ENCODE data around the gene PLEKHO2. TPM values are rescaled to one million over a fixed set of nuclear protein-coding genes. Genes with fewer than 3 reads are reported as not detected.

Gene PLEKHO2
- total and polyA plus RNA-seq, 2 of the 8 experiments (the other 6 are each of a cell fraction or from before 2014, with no cell fraction given): 16.9 to 20.1 TPM

DNA sequence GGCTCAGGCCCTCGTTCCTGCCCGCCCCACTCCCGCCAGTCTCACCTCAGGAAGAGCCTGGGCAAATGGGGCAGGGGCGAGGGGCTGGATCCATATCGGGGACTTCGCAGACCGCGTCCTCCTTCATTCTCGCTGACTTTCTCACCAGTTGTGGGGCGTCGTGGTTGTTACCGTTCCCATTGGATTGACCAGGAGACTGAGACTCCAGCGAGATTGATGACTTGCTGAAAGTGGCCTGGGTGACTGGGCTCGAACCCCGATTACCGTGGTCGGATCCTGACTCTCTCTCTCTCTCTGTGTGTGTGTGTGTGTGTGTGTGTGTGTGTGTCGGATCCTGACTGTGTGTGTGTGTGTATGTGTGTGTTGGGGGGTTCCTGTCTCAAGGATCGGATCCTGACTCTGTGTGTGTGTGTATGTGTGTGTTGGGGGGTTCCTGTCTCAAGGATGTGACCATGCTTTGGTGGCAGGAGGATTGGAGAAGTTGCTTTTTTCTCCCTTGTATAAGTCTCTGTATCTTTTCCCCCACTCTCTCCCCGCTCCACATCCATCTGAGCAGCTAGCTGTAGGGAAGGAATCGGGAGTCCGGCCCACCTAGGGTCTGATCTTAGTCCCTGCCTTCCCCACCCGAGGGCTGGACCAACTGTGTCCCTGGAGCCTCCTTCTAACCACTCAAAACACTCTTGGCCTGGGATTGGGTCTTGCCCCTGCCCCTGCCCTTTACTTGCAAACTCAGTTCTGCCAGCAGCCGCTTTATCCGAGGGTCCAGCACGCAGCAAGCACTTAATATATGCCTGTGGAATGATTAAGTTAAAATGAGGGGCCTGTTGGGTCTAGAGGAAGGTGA lies 603 bp downstream of the PLEKHO2 start:
- Histone ChIP-seq H3K4ac (replicated peaks; ENCODE audit: insufficient read length, low read depth, low read length) (peak overlapping the region; percentile 61), H2AFZ (ENCODE audit: low read length) (no peak overlapping the region), H2BK5ac (ENCODE audit: low read depth, low read length) (peak overlapping the region; percentile 28; the same call in 1 of the 2 replicates), H4K20me1 (replicated peaks in 1 of 2; ENCODE audit: control insufficient read depth in 1 of 2, insufficient read depth in 2 of 2, low read length in 2 of 2) (peaks cover 10 to 28% of the 10 kb centered on the region in 2 experiments), H3K79me1 (ENCODE audit: low read depth, low read length) (peaks cover 25% of the 10 kb centered on the region), H2BK20ac (ENCODE audit: low read length) (no peak overlapping the region), H2AK5ac (ENCODE audit: low read depth, low read length) (0 out of 2 replicates have a peak overlapping the region, but pooled peaks have one; percentile 46), H3K56ac (replicated peaks; ENCODE audit: insufficient read length, low read depth, low read length) (peak overlapping the region; percentile 74), H3K14ac (ENCODE audit: insufficient read length) (no peak overlapping the region), H2BK120ac (replicated peaks; ENCODE audit: low read depth, low read length) (no peak overlapping the region), H3K9ac (replicated peaks in 1 of 4; ENCODE audit: extremely low read depth in 1 of 4, low read depth in 3 of 4, low read length in 3 of 4) (peak overlapping the region; percentile 48 to 82 (median 72)), H4K5ac (ENCODE audit: insufficient read length, low read depth, low read length) (no peak overlapping the region), H3K79me2 (ENCODE audit: control insufficient read depth in 1 of 2, insufficient read depth in 2 of 2, low read length in 2 of 2) (peaks cover 4 to 52% of the 10 kb centered on the region in 2 experiments), H3K23me2 (ENCODE audit: low read depth, low read length) (peaks cover 15% of the 10 kb centered on the region), H3K27me3 (replicated peaks in 1 of 4; ENCODE audit: control insufficient read depth in 3 of 4, extremely low read depth in 1 of 4, insufficient read depth in 3 of 4, low read length in 3 of 4) (no peaks in the 10 kb centered on the region), H2BK12ac (ENCODE audit: low read depth, low read length) (no peak overlapping the region), H3K4me1 (replicated peaks in 1 of 4; ENCODE audit: control insufficient read depth in 3 of 4, insufficient read depth in 4 of 4, low read length in 3 of 4) (peaks cover 16 to 30% (median 19%) of the 10 kb centered on the region in 4 experiments), H3K4me2 (ENCODE audit: insufficient read depth in 1 of 2, low read depth in 2 of 2, low read length in 2 of 2) (peak overlapping the region; percentile 97 to 98), H3K18ac (ENCODE audit: extremely low read depth, low read length) (peak overlapping the region; percentile 85), H3K23ac (ENCODE audit: insufficient read length) (no peak overlapping the region), H4K91ac (replicated peaks; ENCODE audit: insufficient read length, low read length) (no peak overlapping the region), H3K27ac (ENCODE audit: low read depth, low read length) (peak overlapping the region; percentile 53; the same call in 1 of the 2 replicates), H3K9me3 (ENCODE audit: insufficient read depth in 2 of 2, low read depth in 1 of 2, low read length in 1 of 2) (no peaks in the 10 kb centered on the region), H2BK15ac (ENCODE audit: low read length) (no peak overlapping the region; the same call in 1 of the 2 replicates), H4K8ac (ENCODE audit: extremely low read depth, insufficient read depth, low read length) (peak overlapping the region; percentile 51; the same call in 1 of the 2 replicates), H3K4me3 (ENCODE audit: extremely low read depth in 1 of 4, insufficient read depth in 2 of 4, low read depth in 3 of 4, low read length in 4 of 4) (peak overlapping the region; percentile 90 to 99 (median 92)), H3K36me3 (ENCODE audit: control insufficient read depth in 2 of 4, insufficient read depth in 4 of 4, low read length in 3 of 4) (no peaks in the 10 kb centered on the region)
- TF ChIP-seq KDM1A (IDR thresholded peaks at IDR 0.05; ENCODE audit: borderline replicate concordance, low read length) (peak; percentile 75), SRF (IDR thresholded peaks at IDR 0.05; ENCODE audit: low read depth, low read length) (no peak), HDAC2 (IDR thresholded peaks at IDR 0.05; ENCODE audit: borderline replicate concordance in 1 of 2, low read depth in 2 of 2, low read length in 2 of 2) (peak in 1 of 2 experiments; percentile 41; a peak in 1 of 4 replicates)
- WGBS, 2 experiments (ENCODE audit: extremely low coverage in 1 of 2, insufficient coverage in 1 of 2, insufficient read length in 1 of 2, insufficient replicate concordance in 2 of 2, low coverage in 1 of 2, low lambda C conversion rate in 2 of 2, missing lambda C conversion rate in 1 of 2): 24% methylated on average over 14 of the region's 26 CpGs; no CpG with 5 or more reads in 1 of the 2 experiments
- CTCF ChIA-PET (ENCODE audit: partially characterized antibody): interaction anchor here (1.0 to 1.4 kb wide), 2 partner anchors 28 to 64 kb away, joined by 3 to 7 read pairs; no protein-coding TSS in a partner anchor
- FAIRE-seq: no peak
- no peak for DNase-seq (ENCODE audit: low read depth in 1 of 2, low spot score in 2 of 2)
- POLR2A ChIA-PET (ENCODE audit: partially characterized antibody): interaction anchor here (0.9 to 3.0 kb wide), 10 partner anchors 8 to 45 kb away, joined by 3 to 11 read pairs (median 5); partner anchors contain the start of gene PIF1

Data from H1 (cell line).